NCI-H460 (cell line): ENCODE results near the gene CCDC146. TPM values are rescaled to one million over a fixed set of nuclear protein-coding genes. Genes with fewer than 3 reads are reported as not detected.
"Not testable (repeated sequence)": the region's sequence is repeated elsewhere in the genome, so short reads cannot be mapped to it uniquely, and the experiment has no call there.

ENCODE experiments used
- DNase-seq: peaks from one replicate; pipeline ENCODE4 v3.0.0-alpha.2; 2016; ENCODE audit warnings: low read depth; ENCODE audit errors: extremely low read depth
- total RNA-seq: library from RNA; depleted of rRNA; stranded (reverse); fragments of >200 nt; shearing (Covaris generic); gene quantifications from 2 replicates; pipeline ENCODE4 v1.2.3, GENCODE V29; 2014

CCDC146 gene
- total RNA-seq, 1 experiment from 2014 or later = 0.27 TPM

- DNase-seq = no peak
Observed at GRCh38 chr7:77197141-77197540, 74.7 kb downstream of the CCDC146 start.

- peak; percentile 6 for DNase-seq
Observed at GRCh38 chr7:77199013-77199966, 76.9 kb downstream of the CCDC146 start, which contains the start of gene FGL2. Gene FGL2 (minus strand): TSS chr7:77199819. CDS start chr7:77199793, 26 bp downstream.

- DNase-seq = no peak
Observed at GRCh38 chr7:77200542-77200941, 78.1 kb downstream of the CCDC146 start.

DNA sequence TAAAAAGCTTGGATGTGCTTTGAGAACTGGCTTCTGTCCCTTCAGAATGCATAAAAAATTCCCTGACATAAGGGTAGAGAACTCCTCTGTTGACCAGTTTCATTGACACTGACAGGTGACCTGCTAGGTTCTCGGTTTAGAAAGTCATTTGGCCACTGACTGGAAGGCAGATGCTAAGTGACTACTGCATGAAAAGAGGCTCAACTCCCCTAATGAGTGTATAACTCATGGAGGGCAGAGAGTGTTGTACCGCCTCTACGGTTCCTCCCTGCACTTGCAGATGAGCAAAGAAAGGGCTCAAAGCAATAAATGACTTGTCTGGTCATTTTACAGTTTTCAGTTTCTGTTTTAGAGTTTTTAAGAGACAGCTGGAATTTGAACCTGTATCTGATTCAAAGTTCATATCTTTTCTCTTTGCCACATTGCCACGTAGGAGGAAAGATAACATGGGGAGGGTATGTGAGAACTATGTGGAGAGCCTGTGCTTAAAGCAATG, 80.1 kb downstream of the CCDC146 start:
- no peak for DNase-seq

- no peak for DNase-seq
Observed at GRCh38 chr7:77205706-77206105, 83.3 kb downstream of the CCDC146 start.

- DNase-seq = no peak
Observed at GRCh38 chr7:77208416-77208815, 86.0 kb downstream of the CCDC146 start.

- DNase-seq = no peak
Observed at GRCh38 chr7:77209479-77210139, 87.2 kb downstream of the CCDC146 start.

DNA sequence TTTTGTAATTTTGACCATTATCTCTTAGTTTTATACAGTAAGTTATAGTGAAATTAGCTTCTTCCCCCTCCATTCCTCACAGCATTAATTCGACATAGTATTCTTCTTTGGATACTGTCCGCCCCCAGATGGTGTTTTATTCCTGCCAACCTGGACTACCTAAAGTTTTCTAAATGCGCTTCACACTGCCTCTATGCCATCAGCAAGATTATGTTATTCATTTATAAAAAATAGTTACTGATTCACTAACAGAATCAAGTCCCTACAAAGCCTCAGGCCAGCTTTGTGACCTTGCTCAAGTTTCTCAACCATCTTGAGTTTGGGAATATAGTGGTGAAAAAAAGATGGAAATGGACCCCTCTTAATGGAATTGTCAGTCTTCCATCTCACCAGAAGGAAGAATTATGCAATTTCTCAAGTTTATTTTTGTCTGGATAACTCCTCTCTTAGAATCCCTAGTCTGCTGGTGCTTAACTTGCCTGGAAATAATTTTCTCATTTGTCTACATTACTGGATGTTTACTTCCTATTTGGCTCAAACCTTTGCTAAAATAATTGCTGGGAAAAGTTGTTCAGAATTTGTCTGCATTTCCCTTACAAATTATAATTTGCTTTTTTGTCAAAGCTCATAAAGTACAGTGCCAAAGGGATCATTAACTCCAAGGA, 93.9 kb downstream of the CCDC146 start:
- DNase-seq = no peak

DNA sequence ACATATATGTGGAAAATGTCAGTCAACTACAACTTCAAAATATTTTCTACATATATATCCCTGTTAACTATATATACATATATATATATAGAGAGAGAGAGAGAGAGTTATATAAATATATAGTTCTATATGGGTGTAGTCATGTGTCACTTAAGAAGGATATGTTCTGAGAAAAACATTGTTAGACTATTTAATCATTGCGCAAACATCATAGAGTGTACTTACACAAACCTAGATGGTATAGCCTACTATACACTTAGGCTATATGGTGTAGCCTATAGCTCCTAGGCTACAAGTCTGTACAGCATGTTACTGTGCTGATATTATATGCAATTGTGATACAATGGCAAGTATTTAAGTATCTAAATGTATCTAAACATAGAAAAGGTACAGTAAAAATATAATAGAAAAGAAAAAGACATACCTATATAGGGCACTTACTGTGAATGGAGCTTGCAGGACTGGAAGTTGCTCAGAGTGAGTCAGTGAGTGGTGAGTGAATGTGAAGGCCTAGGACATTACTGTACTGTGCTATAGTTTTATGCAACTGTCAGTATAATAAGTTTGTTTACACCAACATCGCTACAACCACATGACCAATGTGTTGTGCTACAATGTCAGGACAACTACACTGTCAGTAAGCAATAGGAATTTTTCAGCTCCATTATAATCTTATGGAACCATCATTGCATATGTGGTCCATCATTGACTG, 95.2 kb downstream of the CCDC146 start:
- DNase-seq = no peak

DNA sequence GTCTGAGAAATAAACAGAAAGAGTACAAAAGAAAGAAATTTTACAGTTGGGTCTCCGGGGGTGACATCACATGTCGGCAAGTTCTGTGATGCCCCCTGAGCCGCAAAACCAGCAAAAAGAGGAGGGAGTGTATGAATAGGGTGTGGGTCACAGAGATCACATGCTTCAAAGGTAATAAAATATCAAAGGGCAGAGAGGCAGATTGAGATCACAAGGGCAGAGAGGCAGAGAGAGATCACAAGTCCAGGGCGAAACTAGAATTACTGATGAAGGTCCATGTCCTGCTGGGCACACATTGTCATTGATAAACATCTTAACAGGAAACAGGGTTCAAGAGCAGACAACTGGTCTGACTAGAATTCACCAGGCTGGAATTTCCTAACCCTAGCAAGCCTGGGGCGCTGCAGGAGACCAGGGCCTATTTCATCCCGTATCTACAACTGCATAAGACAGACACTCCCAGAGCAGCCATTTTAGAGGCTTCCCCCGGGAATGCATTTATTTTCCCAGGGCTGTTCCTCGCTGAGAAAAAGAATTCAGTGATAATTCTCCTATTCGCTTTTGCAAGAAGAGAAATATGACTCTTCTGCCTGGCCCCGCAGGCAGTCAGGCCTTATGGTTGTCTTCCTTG, 97.4 kb downstream of the CCDC146 start:
- DNase-seq = not testable (repeated sequence)

GRCh38 chr7:77222065-77222464, 99.7 kb downstream of the CCDC146 start:
- DNase-seq = no peak

DNA sequence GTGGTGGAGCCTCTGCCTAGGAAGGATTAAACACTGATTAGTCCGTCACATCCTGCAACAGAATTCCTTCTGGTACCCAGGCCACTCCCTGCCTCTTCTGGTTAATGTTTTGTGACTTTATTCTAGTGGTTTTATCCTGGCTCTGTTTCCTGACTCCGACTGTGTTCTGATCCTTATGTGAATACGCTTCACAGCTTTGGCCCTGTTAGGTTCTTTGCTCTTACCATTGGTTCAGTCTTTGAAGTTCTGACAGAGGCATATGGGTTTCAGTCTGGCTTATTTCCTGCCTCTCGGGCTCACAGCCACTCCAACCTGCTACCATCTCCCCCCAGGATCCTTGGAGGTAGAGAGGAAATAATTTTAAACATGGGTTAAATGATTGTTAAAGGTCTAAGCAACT, 100.4 kb downstream of the CCDC146 start:
- no peak for DNase-seq

- no peak for DNase-seq
Observed at GRCh38 chr7:77223261-77223660, 100.8 kb downstream of the CCDC146 start.

GRCh38 chr7:77226357-77226839, 104.0 kb downstream of the CCDC146 start:
- no peak for DNase-seq

GRCh38 chr7:77228795-77229194, 106.4 kb downstream of the CCDC146 start:
- not testable (repeated sequence) for DNase-seq

- DNase-seq = no peak
Observed at GRCh38 chr7:77232467-77232866, 110.1 kb downstream of the CCDC146 start.

DNA sequence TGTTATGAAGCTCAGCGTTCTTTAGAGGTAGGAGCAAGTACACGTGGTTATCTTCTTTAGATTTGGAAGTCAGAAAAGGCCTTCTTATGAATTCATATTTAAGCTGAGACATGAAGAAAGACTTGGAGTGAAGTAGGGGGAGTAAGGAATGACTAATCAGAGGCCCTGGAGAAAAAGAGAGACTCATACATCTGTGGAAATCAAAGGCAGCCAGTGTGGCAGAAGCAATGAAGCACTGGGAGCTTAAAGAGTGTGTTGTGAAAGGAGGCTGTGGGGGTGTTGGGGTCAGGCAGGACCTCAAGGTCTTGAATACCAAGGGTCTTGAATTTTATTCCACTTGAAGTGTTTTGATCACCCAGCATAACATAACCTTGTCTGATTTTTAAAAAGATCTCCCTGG, 112.9 kb downstream of the CCDC146 start:
- no peak for DNase-seq

GRCh38 chr7:77238703-77239136, 116.3 kb downstream of the CCDC146 start:
- no peak for DNase-seq

GRCh38 chr7:77239471-77239870, 117.1 kb downstream of the CCDC146 start:
- DNase-seq = no peak

DNA sequence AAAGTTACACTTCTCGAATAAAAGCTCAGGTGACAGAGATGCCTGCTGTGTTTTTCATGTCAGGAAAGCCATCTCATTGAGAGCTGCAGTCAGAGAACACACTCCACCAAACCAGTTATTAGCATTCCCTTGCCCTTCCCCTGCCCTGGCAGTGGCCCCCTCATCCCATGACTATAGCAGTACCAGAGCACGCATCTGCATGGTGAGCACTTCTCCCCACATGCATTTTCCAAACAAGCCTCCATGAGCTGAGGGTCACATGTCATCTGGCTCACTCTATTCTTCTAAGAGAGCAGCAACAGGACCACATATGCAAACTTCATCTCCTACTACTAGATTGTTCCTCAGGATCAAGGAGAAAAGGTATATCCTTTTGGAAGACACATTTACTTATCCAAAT, 119.7 kb downstream of the CCDC146 start:
- DNase-seq = no peak
